A549 (cell line): Measurements from ENCODE around the gene TRO. TPM values are rescaled to one million over a fixed set of nuclear protein-coding genes. Genes with fewer than 3 reads are reported as not detected.

Experiments
- ATAC-seq, 2 experiments: fragments of 200-7000 bp in 1 of 2; fragments of >200 bp in 1 of 2; cut with Nextera tagmentation in 1 of 2; cut with Tn5 transposase in 1 of 2; 3 replicates each; pipeline versions ENCODE4 v1.8.0 to v1.9.1; 2018 to 2020; ENCODE audit warnings: mild to moderate bottlenecking in 1 of 2, moderate library complexity in 1 of 2
- CTCF ChIA-PET: fragments of 300-600 bp; sonication (Branson Sonifier 250); formaldehyde crosslinking; extraction: SDS; loops from one replicate; lab custom pipeline; 2021; ENCODE audit warnings: antibody characterized with exemption, inconsistent platforms; lab: Yijun Ruan, JAX
- POLR2A ChIA-PET: fragments of 350-600 bp; formaldehyde crosslinking; extraction: SDS; loops from one replicate; lab custom pipeline; 2021; ENCODE audit warnings: antibody characterized with exemption, inconsistent platforms; lab: Yijun Ruan, JAX
- DNase-seq, 2 experiments: peaks; one replicate each; pipeline versions ENCODE4 v3.0.0 to v3.0.0-alpha.2; 2011 to 2016; ENCODE audit warnings: low read depth in 1 of 2, low spot score in 1 of 2
- FAIRE-seq: peaks from 2 replicates; lab custom pipeline; 2011; peaks lifted over from hg19 to GRCh38; lab: Jason Lieb, UNC
- H3K27ac ChIP-seq, 2 experiments: fragments of >200 bp; sonication (Bioruptor Twin); formaldehyde crosslinking; 3 replicates each; pipeline ENCODE4 v1.5.1; 2016 to 2017
- H3K4me1 ChIP-seq: fragments of >200 bp; sonication (Bioruptor Twin); formaldehyde crosslinking; 3 replicates; pipeline ENCODE4 v1.6.1; 2016
- H3K4me2 ChIP-seq: fragments of >200 bp; sonication (Bioruptor Twin); formaldehyde crosslinking; 3 replicates; pipeline ENCODE4 v1.6.1; 2016
- H3K4me3 ChIP-seq: fragments of >200 bp; sonication (Bioruptor Twin); formaldehyde crosslinking; 3 replicates; pipeline ENCODE4 v1.5.1; 2016
- H3K9me3 ChIP-seq: fragments of >200 bp; sonication (Bioruptor Twin); formaldehyde crosslinking; 3 replicates; pipeline ENCODE4 v1.6.1; 2016
- BCL3 ChIP-seq: fragments of >200 bp; sonication (Bioruptor Twin); formaldehyde crosslinking; IDR thresholded peaks from 3 replicates; pipeline ENCODE4 v1.6.1; 2016
- CBX8 ChIP-seq: fragments of 200-600 bp; sonication (generic); IDR thresholded peaks from 2 replicates; pipeline ENCODE4 v1.6.1; 2016
- CHD4 ChIP-seq: fragments of 200-600 bp; sonication (generic); IDR thresholded peaks from 2 replicates; pipeline ENCODE4 v1.6.1; 2016; ENCODE audit warnings: antibody characterized with exemption, mild to moderate bottlenecking, borderline replicate concordance
- EHMT2 ChIP-seq: fragments of 200-600 bp; sonication (generic); IDR thresholded peaks from 2 replicates; pipeline ENCODE4 v1.6.1; 2016; ENCODE audit warnings: antibody characterized with exemption, low read depth, mild to moderate bottlenecking, moderate library complexity
- EP300 ChIP-seq, 2 experiments: fragments of >200 bp; sonication (Bioruptor Twin); formaldehyde crosslinking; IDR thresholded peaks; 2 replicates in 1 of 2; 3 replicates in 1 of 2; pipeline ENCODE4 v1.6.1; 2016 to 2017
- ESRRA ChIP-seq: fragments of 150-350 bp; IDR thresholded peaks from 2 replicates; pipeline ENCODE4 v1.6.1; 2014; ENCODE audit warnings: mild to moderate bottlenecking, low read length, borderline replicate concordance
- FOXS1 ChIP-seq: fragments of 250-450 bp; sonication (Bioruptor Pico); IDR thresholded peaks from 2 replicates; pipeline ENCODE4 v1.5.0; 2020; ENCODE audit warnings: mild to moderate bottlenecking, moderate library complexity
- GATA3 ChIP-seq: IDR thresholded peaks from 2 replicates; pipeline ENCODE4 v1.6.1; 2012; ENCODE audit warnings: borderline replicate concordance
- HES2 ChIP-seq: fragments of >200 bp; sonication (Bioruptor Twin); formaldehyde crosslinking; IDR thresholded peaks from 2 replicates; pipeline ENCODE4 v1.6.1; 2016
- HOXB5 ChIP-seq: fragments of 250-450 bp; sonication (Bioruptor Pico); IDR thresholded peaks from 2 replicates; pipeline ENCODE4 v1.5.0; 2020; ENCODE audit warnings: mild to moderate bottlenecking, moderate library complexity
- JUNB ChIP-seq: fragments of >200 bp; sonication (Bioruptor Twin); formaldehyde crosslinking; IDR thresholded peaks from 2 replicates; pipeline ENCODE4 v1.6.1; 2016
- KDM1A ChIP-seq: fragments of 200-600 bp; sonication (generic); IDR thresholded peaks from 2 replicates; pipeline ENCODE4 v1.6.1; 2016; ENCODE audit warnings: low read depth, mild to moderate bottlenecking
- MAZ ChIP-seq: fragments of 150-350 bp; IDR thresholded peaks from 2 replicates; pipeline ENCODE4 v1.6.1; 2014; ENCODE audit warnings: antibody characterized with exemption, low read depth, low read length, borderline replicate concordance
- NR3C1 ChIP-seq: fragments of >200 bp; sonication (Bioruptor Twin); formaldehyde crosslinking; IDR thresholded peaks from 3 replicates; pipeline ENCODE4 v1.6.1; 2017
- POLR2AphosphoS2 ChIP-seq: conservative IDR thresholded peaks from 2 replicates; pipeline ENCODE4 v1.6.1; 2012; ENCODE audit warnings: low read length, improper control_type of control experiment, inconsistent platforms
- RCOR1 ChIP-seq: fragments of 150-350 bp; IDR thresholded peaks from 2 replicates; pipeline ENCODE4 v1.6.1; 2014; ENCODE audit warnings: antibody characterized with exemption, low read length, low read depth
- REST ChIP-seq: fragments of 200-600 bp; sonication (generic); IDR thresholded peaks from 2 replicates; pipeline ENCODE4 v1.6.1; 2016; ENCODE audit warnings: antibody characterized with exemption, mild to moderate bottlenecking, moderate library complexity
- RFX5 ChIP-seq: fragments of 450-650 bp; IDR thresholded peaks from 2 replicates; pipeline ENCODE4 v1.7.1; 2014; ENCODE audit warnings: antibody characterized with exemption, mild to moderate bottlenecking, moderate library complexity
- ZC3H11A ChIP-seq: fragments of 450-650 bp; IDR thresholded peaks from 2 replicates; pipeline ENCODE4 v1.6.1; 2014; ENCODE audit warnings: antibody characterized with exemption, mild to moderate bottlenecking
- WGBS: methylation state at CpG from one replicate; pipeline ENCODE4 v1.1.6; 2017; ENCODE audit errors: missing lambda C conversion rate; 5-methylcytosine and 5-hydroxymethylcytosine counted together
- polyA plus RNA-seq, 4 experiments: library from polyadenylated mRNA; depleted of rRNA in 3 of 4; stranded (reverse); fragments of >200 nt; fragmentation: RNase III in 1 of 4; extraction: RNeasy Plus Mini Kit Qiagen cat#74134 plus additional on column Dnase treatment in 1 of 4; gene quantifications; 2 replicates in 3 of 4; 3 replicates in 1 of 4; pipeline ENCODE4 v1.2.3, GENCODE V29; 2011 to 2017
- TF ChIP-seq, protein P1 (sequence below): IDR thresholded peaks from 2 replicates; pipeline ENCODE4 v1.6.1; 2012; ENCODE audit warnings: low read depth, borderline replicate concordance

The TRO gene
- polyA plus RNA-seq, 2 of the 4 experiments (the other 2 are of a cell fraction): 1.4 TPM

DNA sequence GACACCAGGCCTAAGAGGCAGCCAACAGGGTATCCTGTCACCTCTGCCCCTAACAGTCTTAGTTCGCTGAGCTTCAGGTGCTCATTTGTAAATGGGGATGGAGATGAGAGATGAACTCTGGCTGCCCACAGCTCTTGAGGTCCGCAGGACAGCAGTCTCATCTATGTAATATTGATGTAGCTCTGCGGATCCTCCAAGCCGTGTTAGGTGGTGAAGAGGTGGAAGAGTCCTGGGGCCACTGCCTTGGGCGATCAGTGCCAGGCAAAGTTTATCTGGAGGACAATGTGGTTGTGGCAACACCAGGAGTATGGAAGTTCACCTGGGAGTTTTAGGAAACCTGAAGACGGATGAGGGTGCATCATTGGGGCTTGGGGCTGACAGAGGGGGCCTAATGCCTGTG is 13.4 kb downstream of the TRO start:
- WGBS: 37% methylated on average over 5 of the region's 6 CpGs
- Histone ChIP-seq H3K4me3 (no peak overlapping the region), H3K4me2 (no peak overlapping the region), H3K27ac (no peak overlapping the region), H3K4me1 (no peaks in the 10 kb centered on the region), H3K9me3 (no peaks in the 10 kb centered on the region)
- ChIA-PET POLR2A (no interaction called here), CTCF (no interaction called here)
- FAIRE-seq: no peak
- ATAC-seq: no peak
- DNase-seq: no peak
- TF ChIP-seq RFX5 (no peak), JUNB (no peak), CHD4 (no peak), ZC3H11A (no peak), POLR2AphosphoS2 (no peak), RCOR1 (no peak), GATA3 (no peak), BCL3 (no peak), REST (no peak)
- TF ChIP-seq, protein P1, sequence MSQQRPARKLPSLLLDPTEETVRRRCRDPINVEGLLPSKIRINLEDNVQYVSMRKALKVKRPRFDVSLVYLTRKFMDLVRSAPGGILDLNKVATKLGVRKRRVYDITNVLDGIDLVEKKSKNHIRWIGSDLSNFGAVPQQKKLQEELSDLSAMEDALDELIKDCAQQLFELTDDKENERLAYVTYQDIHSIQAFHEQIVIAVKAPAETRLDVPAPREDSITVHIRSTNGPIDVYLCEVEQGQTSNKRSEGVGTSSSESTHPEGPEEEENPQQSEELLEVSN: no peak

GRCh38 chrX:54934890-54935289 is 14.3 kb downstream of the TRO start:
- POLR2A ChIA-PET: no interaction called here
- Histone ChIP-seq H3K9me3 (no peaks in the 10 kb centered on the region), H3K4me2 (no peak overlapping the region), H3K4me3 (no peak overlapping the region), H3K4me1 (no peaks in the 10 kb centered on the region), H3K27ac (no peak overlapping the region)
- 0% methylated on average over 2 of the region's 3 CpGs for WGBS
- ATAC-seq: no peak
- no peak for FAIRE-seq
- DNase-seq: no peak
- no peak for TF ChIP-seq NR3C1
- TF ChIP-seq EP300 (IDR thresholded peaks at IDR 0.05): no peak
- TF ChIP-seq EHMT2: no peak
- CTCF ChIA-PET: no interaction called here

DNA sequence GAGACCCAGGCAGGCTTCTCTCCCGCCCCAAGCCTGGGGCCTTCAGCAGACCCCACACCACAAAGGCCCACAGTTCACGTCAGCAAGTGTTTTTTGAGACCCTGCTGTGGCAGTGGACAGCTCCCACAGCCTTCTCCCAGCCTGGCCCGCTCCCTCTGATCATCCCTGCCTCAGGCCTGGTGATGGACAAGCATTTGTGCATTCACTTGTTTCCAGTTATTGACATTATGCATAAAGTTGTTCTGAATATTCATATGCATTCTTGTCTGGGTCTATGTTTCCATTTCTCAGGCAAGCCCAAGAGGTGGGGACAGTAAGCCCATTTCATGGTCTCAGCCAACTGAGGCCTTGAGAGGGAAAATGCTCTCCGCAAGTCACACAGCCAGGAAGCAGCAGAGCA is 14.7 kb downstream of the TRO start:
- Histone ChIP-seq H3K4me3 (no peak overlapping the region), H3K9me3 (no peaks in the 10 kb centered on the region), H3K4me1 (no peaks in the 10 kb centered on the region), H3K27ac (no peak overlapping the region), H3K4me2 (no peak overlapping the region)
- FAIRE-seq: no peak
- 70% methylated on average over 2 of the region's 4 CpGs for WGBS
- no peak for DNase-seq
- POLR2A ChIA-PET: no interaction called here
- CTCF ChIA-PET: no interaction called here
- no peak for ATAC-seq
- TF ChIP-seq FOXS1 (CRISPR knock-in tag) (no peak), HOXB5 (CRISPR knock-in tag) (no peak), POLR2AphosphoS2 (no peak), HES2 (no peak), ESRRA (no peak), MAZ (no peak), CBX8 (no peak), KDM1A (no peak)
- TF ChIP-seq, all 56 proteins: peak for 0
